Kidney (tissue), 14 donors: Measurements from ENCODE around the gene MAGI1. TPM values are rescaled to one million over a fixed set of nuclear protein-coding genes. Genes with fewer than 3 reads are reported as not detected.

Experiments
- DNase-seq, 5 donors: peaks; one replicate each; pipeline ENCODE4 v3.0.0-alpha.2; 2013 to 2020
- FAIRE-seq: peaks from 2 replicates; lab custom pipeline; 2012; peaks lifted over from hg19 to GRCh38; lab: Jason Lieb, UNC
- H3K27ac ChIP-seq, 2 donors: one replicate each; pipeline ENCODE4 v1.7.0; 2013; ENCODE audit warnings: low read depth in 2 of 2, low read length in 2 of 2, inconsistent platforms in 1 of 2
- H3K27me3 ChIP-seq: one replicate; pipeline ENCODE4 v1.7.1; 2013; ENCODE audit warnings: low read length, inconsistent platforms; ENCODE audit not compliant: control insufficient read depth, insufficient read depth
- H3K36me3 ChIP-seq, 3 donors: one replicate each; pipeline versions ENCODE4 v1.7.0 to v1.7.1; 2013; ENCODE audit warnings: low read length in 3 of 3, control low read depth in 1 of 3, inconsistent platforms in 1 of 3; ENCODE audit not compliant: insufficient read depth in 3 of 3, control insufficient read depth in 2 of 3
- H3K4me1 ChIP-seq, 3 donors: one replicate each; pipeline versions ENCODE4 v1.7.0 to v1.7.1; 2013; ENCODE audit warnings: low read length in 3 of 3, inconsistent platforms in 1 of 3, low read depth in 1 of 3; ENCODE audit not compliant: control insufficient read depth in 2 of 3, insufficient read depth in 2 of 3
- H3K4me3 ChIP-seq, 3 donors: one replicate each; pipeline versions ENCODE4 v1.7.0 to v1.8.1; 2013; ENCODE audit warnings: low read length in 3 of 3, control low read depth in 1 of 3, inconsistent platforms in 1 of 3
- H3K9ac ChIP-seq, 3 donors: one replicate each; pipeline versions ENCODE4 v1.7.0 to v1.7.1; 2013; ENCODE audit warnings: low read length in 3 of 3, control low read depth in 1 of 3, inconsistent platforms in 1 of 3
- H3K9me3 ChIP-seq, 3 donors: one replicate each; pipeline versions ENCODE4 v1.7.0 to v1.7.1; 2013; ENCODE audit warnings: low read length in 3 of 3, control low read depth in 1 of 3, inconsistent platforms in 1 of 3; ENCODE audit not compliant: control insufficient read depth in 2 of 3, insufficient read depth in 1 of 3
- CTCF ChIP-seq: IDR thresholded peaks from 3 replicates; pipeline ENCODE4 v1.5.1; 2012; ENCODE audit warnings: mild to moderate bottlenecking, moderate library complexity, borderline replicate concordance; ENCODE audit not compliant: insufficient read depth; ENCODE audit errors: extremely low read depth
- intact Hi-C: fragments of 100-400 bp; cut with DNase I; formaldehyde crosslinking; loops from one replicate; pipeline ENCODE4 v1.11.1; 2022
- polyA plus RNA-seq: library from polyadenylated mRNA; stranded (reverse); fragments of 350-450 nt; fragmentation: Illumina TruSeq; extraction: RNeasy Lipid Tissue Mini Kit (QIAGEN cat#74804); gene quantifications from one replicate; pipeline ENCODE4 v1.2.3, GENCODE V29; 2014; ENCODE audit warnings: low read depth, low replicate concordance; ENCODE audit not compliant: insufficient read depth
- total RNA-seq: library from RNA; stranded (reverse); fragmentation: NEBNext Ultra II Directional; extraction: Animal tissue kit (Norgen Biotek cat#: 25700); gene quantifications from one replicate; pipeline ENCODE4 v1.2.1, GENCODE V29; 2021
- donor health status: control.
- donor health status: control.
- donor health status: control.
- donor health status: control.
- donor health status: control.
- donor health status: DM: yes; HTN: yes; CAD: no.
- donor health status: Normal renal cell carcinoma (clear cell type).

Gene MAGI1
- total and polyA plus RNA-seq, 2 donors from 2014 or later = 8.2 to 42.8 TPM

GRCh38 chr3:65619451-65619881, 419.3 kb downstream of the MAGI1 start:
- Histone ChIP-seq H3K4me3 (no peak overlapping the region), H3K9ac (no peak overlapping the region), H3K27ac (no peak overlapping the region), H3K4me1 (no peaks in the 10 kb centered on the region), H3K36me3 (no peaks in the 10 kb centered on the region), H3K27me3 (no peaks in the 10 kb centered on the region), H3K9me3 (no peaks in the 10 kb centered on the region)
- no peak for FAIRE-seq
- intact Hi-C loops = no loop called here
- TF ChIP-seq CTCF = no peak
- DNase-seq = peak in 2 of 5 donors; percentile 49

GRCh38 chr3:65618599-65618998, 420.1 kb downstream of the MAGI1 start:
- no peak overlapping the region for H3K4me3 ChIP-seq
- DNase-seq = no peak
- no peak overlapping the region for H3K9ac ChIP-seq
- FAIRE-seq = no peak
- no peaks in the 10 kb centered on the region for H3K9me3 ChIP-seq
- no peaks in the 10 kb centered on the region for H3K36me3 ChIP-seq
- no peak for TF ChIP-seq CTCF
- H3K4me1 ChIP-seq = no peaks in the 10 kb centered on the region
- no peak overlapping the region for H3K27ac ChIP-seq
- intact Hi-C loops = no loop called here
- no peaks in the 10 kb centered on the region for H3K27me3 ChIP-seq

- Histone ChIP-seq H3K4me3 (no peak overlapping the region), H3K4me1 (no peaks in the 10 kb centered on the region), H3K27me3 (no peaks in the 10 kb centered on the region), H3K27ac (no peak overlapping the region), H3K36me3 (no peaks in the 10 kb centered on the region), H3K9ac (no peak overlapping the region), H3K9me3 (no peaks in the 10 kb centered on the region)
- no peak for DNase-seq
- no peak for FAIRE-seq
- TF ChIP-seq CTCF = no peak
- intact Hi-C loops = no loop called here
Observed at GRCh38 chr3:65617787-65618186, 420.9 kb downstream of the MAGI1 start.

GRCh38 chr3:65617209-65617608, 421.5 kb downstream of the MAGI1 start:
- Histone ChIP-seq H3K4me3 (no peak overlapping the region), H3K9me3 (no peaks in the 10 kb centered on the region), H3K27ac (no peak overlapping the region), H3K9ac (no peak overlapping the region), H3K27me3 (no peaks in the 10 kb centered on the region), H3K36me3 (no peaks in the 10 kb centered on the region), H3K4me1 (no peaks in the 10 kb centered on the region)
- FAIRE-seq = no peak
- intact Hi-C loops = no loop called here
- TF ChIP-seq CTCF = no peak
- no peak for DNase-seq
